H9 (cell line): ENCODE measurements around the gene STC2. TPM values are rescaled to one million over a fixed set of nuclear protein-coding genes. Genes with fewer than 3 reads are reported as not detected.
"Not testable (repeated sequence)": the region's sequence is repeated elsewhere in the genome, so short reads cannot be mapped to it uniquely, and the experiment has no call there.

Source experiments
- DNase-seq: peaks from one replicate; pipeline ENCODE4 v3.0.0-alpha.2; 2017
- H2AFZ ChIP-seq: one replicate; pipeline ENCODE4 v1.6.1; 2013; ENCODE audit warnings: mild to moderate bottlenecking, low read length, control low read depth, moderate library complexity
- H2AK5ac ChIP-seq: 2 replicates; pipeline ENCODE4 v1.6.1; 2013; ENCODE audit warnings: low read length, control low read depth, mixed read lengths; ENCODE audit not compliant: insufficient read length
- H2BK120ac ChIP-seq: one replicate; pipeline ENCODE4 v1.6.1; 2013; ENCODE audit warnings: low read depth, mild to moderate bottlenecking, low read length, control low read depth, inconsistent platforms; ENCODE audit not compliant: poor library complexity, severe bottlenecking
- H2BK12ac ChIP-seq: 2 replicates; pipeline ENCODE4 v1.6.1; 2013; ENCODE audit warnings: low read length, control low read depth, mixed read lengths, low read depth; ENCODE audit not compliant: insufficient read length
- H2BK15ac ChIP-seq: 2 replicates; pipeline ENCODE4 v1.6.1; 2013; ENCODE audit warnings: low read depth, low read length, control low read depth
- H2BK20ac ChIP-seq: one replicate; pipeline ENCODE4 v1.6.1; 2013; ENCODE audit warnings: low read depth, mild to moderate bottlenecking, low read length, control low read depth, inconsistent platforms; ENCODE audit not compliant: poor library complexity, severe bottlenecking
- H2BK5ac ChIP-seq: 2 replicates; pipeline ENCODE4 v1.6.1; 2013; ENCODE audit warnings: low read length, control low read depth, mixed read lengths; ENCODE audit not compliant: insufficient read length
- H3K14ac ChIP-seq: 2 replicates; pipeline ENCODE4 v1.6.1; 2013; ENCODE audit warnings: low read length, control low read depth; ENCODE audit not compliant: insufficient read depth
- H3K18ac ChIP-seq: 2 replicates; pipeline ENCODE4 v1.6.1; 2013; ENCODE audit warnings: low read depth, mild to moderate bottlenecking, mixed read lengths, low read length, control low read depth; ENCODE audit not compliant: insufficient read length
- H3K23ac ChIP-seq: 2 replicates; pipeline ENCODE4 v1.6.1; 2013; ENCODE audit warnings: low read length, control low read depth, mixed read lengths, low read depth; ENCODE audit not compliant: insufficient read length
- H3K23me2 ChIP-seq: 2 replicates; pipeline ENCODE4 v1.6.1; 2013; ENCODE audit warnings: low read depth, mild to moderate bottlenecking, mixed read lengths, low read length, control low read depth; ENCODE audit not compliant: insufficient read length, poor library complexity, severe bottlenecking
- H3K27ac ChIP-seq: 2 replicates; pipeline ENCODE4 v1.5.1; 2013; ENCODE audit warnings: low read length, control low read depth, mixed read lengths, low read depth; ENCODE audit not compliant: insufficient read length
- H3K27me3 ChIP-seq: 2 replicates; pipeline ENCODE4 v1.6.1; 2013; ENCODE audit warnings: low read length, control low read depth, inconsistent platforms; ENCODE audit not compliant: insufficient read depth
- H3K4ac ChIP-seq: 2 replicates; pipeline ENCODE4 v1.6.1; 2013; ENCODE audit warnings: low read depth, mild to moderate bottlenecking, control low read depth, inconsistent platforms, low read length, moderate library complexity
- H3K4me1 ChIP-seq: 2 replicates; pipeline ENCODE4 v1.6.1; 2013; ENCODE audit warnings: low read length, control low read depth, inconsistent platforms; ENCODE audit not compliant: insufficient read depth
- H3K4me2 ChIP-seq: 2 replicates; pipeline ENCODE4 v1.6.1; 2013; ENCODE audit warnings: low read length, control low read depth, mixed read lengths; ENCODE audit not compliant: insufficient read length, insufficient read depth
- H3K56ac ChIP-seq: 2 replicates; pipeline ENCODE4 v1.6.1; 2013; ENCODE audit warnings: low read depth, mild to moderate bottlenecking, mixed read lengths, low read length, control low read depth; ENCODE audit not compliant: insufficient read length
- H3K79me1 ChIP-seq: 2 replicates; pipeline ENCODE4 v1.6.1; 2013; ENCODE audit warnings: low read depth, mild to moderate bottlenecking, moderate library complexity, low read length, control low read depth, inconsistent platforms; ENCODE audit not compliant: insufficient read depth, poor library complexity, severe bottlenecking
- H3K79me2 ChIP-seq: 2 replicates; pipeline ENCODE4 v1.6.1; 2013; ENCODE audit warnings: low read length, control low read depth, inconsistent platforms; ENCODE audit not compliant: insufficient read depth
- H3K9ac ChIP-seq: 2 replicates; pipeline ENCODE4 v1.6.1; 2013; ENCODE audit warnings: low read length, control low read depth, mixed read lengths; ENCODE audit not compliant: insufficient read length; ENCODE audit errors: extremely low read depth
- H3K9me3 ChIP-seq: one replicate; pipeline ENCODE4 v1.6.1; 2013; ENCODE audit warnings: low read depth, low read length, inconsistent platforms; ENCODE audit not compliant: control insufficient read depth
- H3T11ph ChIP-seq: one replicate; pipeline ENCODE4 v1.6.1; 2013; ENCODE audit warnings: mild to moderate bottlenecking, low read length, control low read depth, inconsistent platforms
- H4K20me1 ChIP-seq: one replicate; pipeline ENCODE4 v1.6.1; 2013; ENCODE audit not compliant: control insufficient read depth, insufficient read length, insufficient read depth
- H4K5ac ChIP-seq: 2 replicates; pipeline ENCODE4 v1.6.1; 2013; ENCODE audit warnings: low read depth, mild to moderate bottlenecking, mixed read lengths, low read length, control low read depth; ENCODE audit not compliant: insufficient read length
- H4K8ac ChIP-seq: replicated peaks from 2 replicates; pipeline ENCODE4 v1.6.1; 2013; ENCODE audit warnings: low read length, control low read depth, mixed read lengths, low read depth; ENCODE audit not compliant: insufficient read length
- H4K91ac ChIP-seq: 2 replicates; pipeline ENCODE4 v1.6.1; 2013; ENCODE audit warnings: low read depth, mild to moderate bottlenecking, moderate library complexity, mixed read lengths, low read length, control low read depth; ENCODE audit not compliant: insufficient read length
- H3K27ac Mint-ChIP-seq, 3 experiments: 2 replicates in 2 of 3; 3 replicates in 1 of 3; pipeline ENCODE4 v1.8.0; 2020 to 2021; ENCODE audit warnings: mixed read lengths in 3 of 3, mild to moderate bottlenecking in 1 of 3, moderate library complexity in 1 of 3
- H3K27me3 Mint-ChIP-seq: 2 replicates; pipeline ENCODE4 v1.8.0; 2021; ENCODE audit warnings: low read depth, mild to moderate bottlenecking, moderate library complexity, mixed read lengths
- H3K36me3 Mint-ChIP-seq, 3 experiments: 2 replicates in 2 of 3; 3 replicates in 1 of 3; pipeline ENCODE4 v1.8.0; 2020 to 2021; ENCODE audit warnings: low read depth in 3 of 3, mixed read lengths in 3 of 3; ENCODE audit not compliant: insufficient read depth in 1 of 3
- H3K4me1 Mint-ChIP-seq, 2 experiments: 2 replicates each; pipeline ENCODE4 v1.8.0; 2020; ENCODE audit warnings: mixed read lengths in 2 of 2
- H3K4me3 Mint-ChIP-seq, 2 experiments: 2 replicates in 1 of 2; 3 replicates in 1 of 2; pipeline ENCODE4 v1.8.0; 2020 to 2021; ENCODE audit warnings: mild to moderate bottlenecking in 2 of 2, mixed read lengths in 2 of 2, moderate library complexity in 1 of 2
- H3K9me3 Mint-ChIP-seq, 2 experiments: 2 replicates in 1 of 2; 3 replicates in 1 of 2; pipeline ENCODE4 v1.8.0; 2020; ENCODE audit warnings: mild to moderate bottlenecking in 2 of 2, mixed read lengths in 2 of 2, moderate library complexity in 1 of 2
- WGBS: extraction: QIAGEN DNeasy Blood & Tissue Kit; methylation state at CpG from one replicate; pipeline ENCODE4 v1.1.7; 2013; ENCODE audit warnings: missing lambda C conversion rate, low lambda C conversion rate, mixed read lengths; ENCODE audit not compliant: insufficient read length; ENCODE audit errors: extremely low coverage; 5-methylcytosine and 5-hydroxymethylcytosine counted together
- total RNA-seq: library from RNA; stranded (reverse); gene quantifications from 2 replicates; pipeline ENCODE4 v1.2.1, GENCODE V29; 2021
- TF ChIP-seq, protein P1 (sequence below): fragments of 200-600 bp; sonication (generic); conservative IDR thresholded peaks from 3 replicates; pipeline ENCODE4 v1.8.0; 2021; ENCODE audit warnings: antibody characterized with exemption, mild to moderate bottlenecking

Gene STC2
- total RNA-seq, 1 experiment from 2014 or later, result 77.7 TPM

DNA sequence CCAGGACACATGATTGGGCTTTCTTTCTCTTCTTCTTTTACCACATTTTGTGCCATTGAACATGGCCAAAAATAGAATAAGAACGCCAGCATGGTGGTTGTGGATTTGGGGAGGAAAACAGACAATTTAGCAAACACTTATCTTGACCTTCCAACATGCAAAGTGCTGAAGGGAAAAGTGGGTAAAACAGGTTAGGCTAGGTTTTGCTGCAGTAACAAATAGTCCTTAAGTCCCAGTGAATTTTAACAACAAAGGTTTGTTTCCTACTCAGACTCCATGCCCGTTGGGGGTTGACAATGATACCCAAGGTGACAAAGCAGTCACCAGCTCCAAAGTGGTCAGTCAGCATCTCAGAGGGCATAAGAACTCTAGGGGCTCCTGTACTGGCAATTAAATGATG lies 43.2 kb upstream of the STC2 start:
- Histone ChIP-seq H3T11ph (no peak overlapping the region), H2BK5ac (no peak overlapping the region), H2AK5ac (no peak overlapping the region), H3K79me2 (no peaks in the 10 kb centered on the region), H3K4me2 (no peak overlapping the region), H3K4me1 (no peaks in the 10 kb centered on the region), H3K27ac (no peak overlapping the region), H3K56ac (no peak overlapping the region), H2BK12ac (no peak overlapping the region), H4K8ac (no peak overlapping the region), H4K20me1 (no peaks in the 10 kb centered on the region), H3K9ac (no peak overlapping the region), H3K14ac (no peak overlapping the region), H3K18ac (no peak overlapping the region), H2BK20ac (no peak overlapping the region), H3K23me2 (no peaks in the 10 kb centered on the region), H2AFZ (no peak overlapping the region), H3K79me1 (no peaks in the 10 kb centered on the region), H3K4ac (no peak overlapping the region), H3K23ac (no peak overlapping the region), H2BK15ac (no peak overlapping the region), H4K91ac (no peak overlapping the region), H3K27me3 (no peaks in the 10 kb centered on the region), H3K9me3 (peaks cover 7% of the 10 kb centered on the region), H2BK120ac (no peak overlapping the region), H4K5ac (no peak overlapping the region)
- Mint-ChIP-seq H3K27me3 (peaks cover 11% of the 10 kb centered on the region), H3K4me1 (no peaks in the 10 kb centered on the region), H3K36me3 (peaks cover 0 to 8% (median 0%) of the 10 kb centered on the region in 3 experiments; a peak in 1 of 7 replicates), H3K27ac (no peak overlapping the region), H3K9me3 (peaks cover 17 to 32% of the 10 kb centered on the region in 2 experiments), H3K4me3 (no peak overlapping the region)
- TF ChIP-seq, protein P1, sequence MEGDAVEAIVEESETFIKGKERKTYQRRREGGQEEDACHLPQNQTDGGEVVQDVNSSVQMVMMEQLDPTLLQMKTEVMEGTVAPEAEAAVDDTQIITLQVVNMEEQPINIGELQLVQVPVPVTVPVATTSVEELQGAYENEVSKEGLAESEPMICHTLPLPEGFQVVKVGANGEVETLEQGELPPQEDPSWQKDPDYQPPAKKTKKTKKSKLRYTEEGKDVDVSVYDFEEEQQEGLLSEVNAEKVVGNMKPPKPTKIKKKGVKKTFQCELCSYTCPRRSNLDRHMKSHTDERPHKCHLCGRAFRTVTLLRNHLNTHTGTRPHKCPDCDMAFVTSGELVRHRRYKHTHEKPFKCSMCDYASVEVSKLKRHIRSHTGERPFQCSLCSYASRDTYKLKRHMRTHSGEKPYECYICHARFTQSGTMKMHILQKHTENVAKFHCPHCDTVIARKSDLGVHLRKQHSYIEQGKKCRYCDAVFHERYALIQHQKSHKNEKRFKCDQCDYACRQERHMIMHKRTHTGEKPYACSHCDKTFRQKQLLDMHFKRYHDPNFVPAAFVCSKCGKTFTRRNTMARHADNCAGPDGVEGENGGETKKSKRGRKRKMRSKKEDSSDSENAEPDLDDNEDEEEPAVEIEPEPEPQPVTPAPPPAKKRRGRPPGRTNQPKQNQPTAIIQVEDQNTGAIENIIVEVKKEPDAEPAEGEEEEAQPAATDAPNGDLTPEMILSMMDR, result no peak
- WGBS, result no CpG with 5 or more reads among the region's 2 CpGs
- no peak for DNase-seq

DNA sequence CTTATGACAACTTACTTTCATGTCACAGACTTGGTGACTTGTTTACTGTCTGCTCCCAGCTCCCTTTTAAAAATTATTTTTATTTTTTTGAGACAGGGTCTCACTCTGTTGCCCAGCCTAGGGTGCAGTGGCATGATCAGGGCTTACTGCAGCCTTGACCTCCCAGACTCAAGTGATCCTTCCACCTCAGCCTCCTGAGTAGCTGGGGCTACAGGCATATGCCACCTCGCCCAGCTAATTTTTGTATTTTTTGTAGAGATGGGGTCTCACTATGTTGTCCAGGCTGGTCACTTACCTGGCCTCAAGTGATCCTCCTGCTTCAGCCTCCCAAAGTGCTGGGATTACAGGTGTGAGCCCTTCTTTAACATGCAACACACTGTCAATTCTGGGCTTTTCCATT lies 35.2 kb upstream of the STC2 start:
- not testable (repeated sequence) for DNase-seq, H2BK20ac ChIP-seq, H3K27ac ChIP-seq, H3K23me2 ChIP-seq, H3K4ac ChIP-seq, H3K27ac Mint-ChIP-seq, H3K4me2 ChIP-seq, H3K9ac ChIP-seq, H3K56ac ChIP-seq, H3K23ac ChIP-seq, H2BK15ac ChIP-seq, H2BK12ac ChIP-seq, H3K4me1 Mint-ChIP-seq, H2BK120ac ChIP-seq, H2AFZ ChIP-seq, H2BK5ac ChIP-seq, H3K4me1 ChIP-seq, H3K18ac ChIP-seq, H4K20me1 ChIP-seq, H3K79me2 ChIP-seq, H3T11ph ChIP-seq, H2AK5ac ChIP-seq, H4K5ac ChIP-seq, H4K91ac ChIP-seq, H3K9me3 ChIP-seq, H3K4me3 Mint-ChIP-seq, H3K14ac ChIP-seq, H4K8ac ChIP-seq, H3K79me1 ChIP-seq, H3K27me3 ChIP-seq
- no CpG with 5 or more reads among the region's 1 CpG for WGBS
- Mint-ChIP-seq H3K9me3 (peaks cover 21 to 22% of the 10 kb centered on the region in 2 experiments), H3K27me3 (peaks cover 37% of the 10 kb centered on the region), H3K36me3 (peaks cover 2 to 13% (median 2%) of the 10 kb centered on the region in 3 experiments; a peak in 4 of 7 replicates)
